HG02981 (cell line): ENCODE data around the gene ONECUT1.

Experiments used
- ATAC-seq: cut with Tn5 transposase; IDR thresholded peaks from one replicate; pipeline ENCODE4 v1.9.1; 2021; ENCODE audit warnings: mild to moderate bottlenecking, moderate library complexity; ENCODE audit not compliant: unreplicated experiment

The ONECUT1 gene

DNA sequence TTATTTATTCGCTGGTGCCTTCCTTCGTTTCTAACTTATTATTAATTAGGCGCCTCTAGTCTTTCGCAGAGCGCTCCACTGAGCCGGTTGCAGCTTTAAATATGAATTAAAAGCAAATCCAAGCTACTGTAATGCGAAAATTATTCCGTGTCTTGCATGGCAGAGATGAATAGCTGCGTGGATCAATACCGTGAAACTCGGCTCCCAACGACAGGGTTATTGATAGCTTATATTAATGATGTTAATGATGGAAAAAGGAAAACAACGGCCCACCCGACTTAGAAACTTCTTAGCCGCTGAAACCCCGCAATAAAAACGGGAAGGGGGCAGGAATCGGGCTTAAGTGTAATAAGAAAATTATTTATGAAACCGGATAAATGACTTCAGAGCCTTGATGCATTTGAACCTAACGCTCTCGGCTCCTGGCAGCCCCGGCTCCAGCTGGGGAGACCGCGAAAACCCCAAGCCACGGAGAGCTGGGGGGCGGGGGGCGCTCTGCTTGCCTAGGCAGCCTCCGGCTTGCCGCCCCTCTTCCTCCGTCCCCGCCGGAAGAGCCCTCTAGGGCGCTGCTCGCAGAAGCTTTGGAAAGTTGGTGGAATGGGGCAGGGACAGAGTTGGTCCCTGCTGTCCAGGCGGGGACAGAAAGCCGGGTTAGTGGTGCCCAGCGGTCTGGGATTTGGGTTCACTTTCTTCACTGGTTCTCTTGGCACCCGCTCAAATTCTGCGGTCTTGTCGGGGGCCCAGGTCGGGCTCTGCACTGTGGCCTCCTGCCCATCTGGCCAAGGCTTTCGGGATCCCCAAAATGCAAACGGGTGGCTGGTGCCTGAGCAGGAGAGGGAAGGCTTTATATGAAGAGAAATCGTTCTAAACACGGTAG is 7.7 kb upstream of the ONECUT1 start:
- no peak for ATAC-seq

DNA sequence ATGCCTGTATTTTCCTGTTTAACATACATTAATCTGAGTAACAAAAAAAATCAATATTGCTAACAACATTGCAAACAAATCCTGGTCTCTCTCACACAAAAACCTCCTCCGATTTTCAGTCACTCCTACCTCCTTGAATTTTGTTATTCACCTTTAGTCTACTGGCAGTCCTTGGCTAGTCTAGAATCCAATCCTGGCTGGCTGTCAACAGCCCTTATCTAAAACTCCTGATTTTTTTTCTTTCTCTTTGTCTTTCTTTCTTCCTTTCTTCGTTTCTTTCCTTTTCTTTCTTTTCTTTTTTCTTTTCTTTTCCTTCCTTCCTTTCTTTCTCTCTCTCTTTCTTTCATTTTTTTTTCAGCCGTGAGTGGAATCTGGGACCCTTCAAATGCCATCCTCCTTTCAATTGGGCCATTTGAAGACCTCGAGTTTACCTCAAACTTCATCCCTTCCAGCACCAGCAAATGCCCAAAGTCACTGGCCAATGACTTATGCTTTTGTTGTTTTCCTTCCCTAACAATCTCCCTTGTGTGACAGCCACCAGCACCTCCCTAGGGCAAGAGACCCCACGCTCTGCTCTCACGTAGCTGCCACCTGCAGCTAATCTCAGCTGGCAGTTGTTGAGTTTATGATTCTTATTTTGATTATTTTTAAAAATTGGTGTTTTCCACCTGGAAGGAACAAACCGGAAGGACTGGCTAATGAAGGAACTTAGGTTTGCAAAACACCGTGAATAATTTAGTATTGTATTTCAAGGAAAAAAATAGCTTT is 6.8 kb upstream of the ONECUT1 start:
- no peak for ATAC-seq

- no peak for ATAC-seq
Measured at GRCh38 chr15:52796228-52796521, 6.0 kb upstream of the ONECUT1 start.

GRCh38 chr15:52795464-52796227 is 5.5 kb upstream of the ONECUT1 start:
- no peak for ATAC-seq

DNA sequence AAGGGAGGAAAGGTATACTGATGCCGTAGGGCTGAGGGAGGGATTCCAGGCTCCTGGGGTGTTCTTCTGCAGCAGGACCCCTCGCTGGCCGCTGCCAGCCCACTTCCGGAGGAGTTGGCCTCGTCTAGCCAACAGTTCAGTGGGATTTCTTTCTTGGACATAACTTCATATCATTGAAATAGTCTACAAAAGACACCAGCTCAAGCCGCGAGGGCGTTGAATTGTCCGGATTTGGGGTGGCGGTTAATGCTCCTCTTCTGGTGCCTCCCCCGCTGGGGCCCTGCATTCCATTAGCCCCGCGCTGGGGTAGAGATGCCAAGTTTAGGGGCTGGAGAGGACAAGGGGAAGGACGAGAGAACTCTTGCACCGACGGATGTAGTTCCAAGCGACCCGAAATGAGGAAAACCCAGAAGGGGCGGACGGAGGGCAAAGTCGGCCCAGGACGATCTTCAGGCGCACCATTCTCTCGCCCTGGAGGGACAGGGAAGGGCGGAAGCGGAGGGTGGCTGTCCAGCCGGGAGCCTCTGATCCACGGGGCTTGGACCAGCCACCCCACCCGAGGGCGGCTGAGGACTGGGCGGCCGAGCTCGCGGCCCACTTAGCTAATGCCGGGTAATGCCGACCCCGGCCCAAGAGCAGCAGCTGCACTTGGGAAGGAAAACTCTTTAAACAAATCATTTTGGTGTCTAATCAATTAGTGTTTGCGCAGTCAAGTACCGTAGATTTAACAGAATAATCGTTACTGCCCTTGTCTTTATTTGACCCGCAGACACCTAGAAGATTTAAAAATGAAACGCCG is 4.7 kb upstream of the ONECUT1 start:
- no peak for ATAC-seq

GRCh38 chr15:52791776-52792175 is 1.6 kb upstream of the ONECUT1 start:
- no peak for ATAC-seq

DNA sequence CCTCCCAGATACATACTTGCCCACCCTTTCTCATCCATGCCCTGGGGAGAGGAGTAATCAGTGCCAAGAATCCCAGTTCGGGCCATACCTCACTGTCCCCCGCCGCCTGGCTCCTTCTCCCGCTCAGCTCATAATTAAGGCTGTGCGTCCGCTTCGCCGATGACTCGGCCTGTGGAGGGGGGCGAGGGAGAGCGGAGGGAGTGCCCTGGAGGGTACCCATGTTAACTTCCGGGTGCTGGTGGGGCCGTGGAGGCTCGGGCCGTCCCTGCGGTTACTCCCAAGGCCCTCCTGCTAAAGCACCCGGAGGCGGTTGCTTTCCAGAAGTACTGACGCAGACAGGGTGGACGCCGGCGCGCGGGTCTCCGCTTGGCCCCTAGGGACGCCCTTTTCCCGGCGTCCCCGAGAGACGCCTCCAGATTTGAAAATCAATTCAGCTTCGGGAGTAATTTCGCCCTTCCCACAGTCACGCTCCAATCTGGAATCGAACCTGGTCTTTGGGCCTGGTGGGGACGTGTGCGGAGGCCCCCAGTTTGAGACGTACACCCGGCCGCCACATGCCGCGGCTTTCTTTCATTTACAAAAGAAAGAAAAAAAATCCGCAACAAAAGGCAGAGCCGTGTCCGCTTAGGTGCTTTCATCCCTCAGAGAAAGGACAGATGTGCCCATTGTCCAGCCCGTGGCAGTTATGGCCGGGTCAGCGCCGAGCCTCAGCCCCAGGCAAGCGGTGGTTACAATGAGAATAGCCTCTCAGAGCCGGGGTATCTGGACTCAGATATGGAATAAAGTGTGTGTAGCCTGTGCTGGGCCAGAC is 1.0 kb upstream of the ONECUT1 start:
- no peak for ATAC-seq

DNA sequence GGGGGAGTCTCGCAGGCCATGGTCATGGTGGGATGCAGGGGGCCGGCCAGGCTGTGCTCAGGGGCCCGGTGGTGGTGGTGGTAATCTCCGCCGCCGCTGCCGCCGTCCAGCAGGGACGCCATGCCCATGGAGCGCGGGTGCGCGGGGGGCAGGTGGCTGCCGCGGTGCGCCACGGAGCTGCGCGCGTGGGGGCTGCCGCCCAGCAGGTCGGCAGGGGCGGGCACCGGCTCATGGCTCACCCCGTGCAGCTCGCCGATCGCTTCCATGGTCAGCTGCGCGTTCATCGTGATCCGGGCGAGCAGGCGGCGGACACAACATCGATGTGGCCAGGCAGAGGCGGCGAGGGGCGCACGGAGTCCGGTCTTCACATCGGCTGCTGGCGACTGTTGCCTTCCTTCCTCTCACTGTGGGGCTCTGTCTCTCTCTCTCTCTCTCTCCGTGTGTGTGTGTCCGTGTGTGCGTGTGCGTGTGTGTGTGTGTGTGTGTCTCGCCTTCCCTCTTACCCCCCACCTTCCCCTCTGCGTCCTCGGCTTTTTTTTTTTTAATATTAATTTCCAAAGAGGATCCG is 451 bp downstream of the ONECUT1 start:
- ATAC-seq: no peak

GRCh38 chr15:52789008-52789600 is 1.0 kb downstream of the ONECUT1 start:
- no peak for ATAC-seq

GRCh38 chr15:52788099-52788986 is 1.8 kb downstream of the ONECUT1 start:
- ATAC-seq: no peak

GRCh38 chr15:52787549-52788098 is 2.5 kb downstream of the ONECUT1 start:
- ATAC-seq: no peak

DNA sequence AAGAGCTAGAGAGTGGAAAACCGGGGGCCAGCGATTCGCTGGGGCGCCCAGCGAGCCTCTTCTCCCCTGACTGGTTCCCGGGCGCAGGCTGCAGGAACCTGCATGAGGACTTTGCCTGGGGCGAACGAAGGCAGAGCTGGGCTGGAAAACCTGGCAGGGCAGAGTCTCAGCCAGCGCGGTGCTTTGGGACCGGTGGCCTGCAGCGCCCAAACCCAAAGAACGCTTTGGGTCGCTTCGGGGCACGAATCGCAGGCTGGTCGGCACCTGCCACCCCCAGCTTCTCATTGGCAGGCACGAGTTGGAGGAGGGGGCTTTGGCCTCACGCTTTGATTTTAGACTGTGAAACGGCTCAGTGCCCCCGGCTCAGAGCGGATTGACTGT is 3.0 kb downstream of the ONECUT1 start:
- ATAC-seq: no peak

DNA sequence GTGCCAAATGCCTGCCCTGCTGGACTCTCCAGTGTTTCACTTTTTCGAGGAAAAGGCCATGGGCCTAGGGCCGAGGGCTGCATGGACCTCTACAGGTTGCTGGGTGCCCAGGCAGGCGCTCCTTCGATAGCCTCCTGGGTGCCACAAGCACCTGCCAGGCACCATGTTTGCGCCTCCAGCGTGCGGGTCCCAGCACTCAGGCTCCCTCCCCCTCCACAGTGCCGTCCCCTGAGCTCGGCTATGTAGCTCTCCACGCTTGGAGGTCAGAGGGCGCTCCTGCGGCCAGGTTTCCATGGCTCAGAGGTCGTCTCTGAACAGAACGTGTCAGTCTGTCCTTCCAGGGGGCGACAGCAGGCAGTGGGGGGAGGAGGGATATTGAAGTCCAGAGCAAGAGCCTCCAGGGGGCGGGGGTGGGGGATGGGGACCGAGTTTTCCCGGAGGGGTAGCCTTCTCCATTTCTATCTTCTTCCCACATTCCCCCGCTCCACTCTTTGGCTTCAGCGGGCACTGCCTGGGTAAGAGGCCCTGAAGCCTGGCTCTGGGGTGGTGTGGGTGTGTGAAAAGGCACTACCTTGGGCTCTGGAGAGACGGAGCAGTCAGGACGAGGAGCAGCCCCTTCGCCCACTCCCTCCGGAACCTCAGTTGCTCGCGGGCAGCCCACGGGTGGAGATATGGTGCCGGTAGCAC is 3.6 kb downstream of the ONECUT1 start:
- ATAC-seq: no peak

DNA sequence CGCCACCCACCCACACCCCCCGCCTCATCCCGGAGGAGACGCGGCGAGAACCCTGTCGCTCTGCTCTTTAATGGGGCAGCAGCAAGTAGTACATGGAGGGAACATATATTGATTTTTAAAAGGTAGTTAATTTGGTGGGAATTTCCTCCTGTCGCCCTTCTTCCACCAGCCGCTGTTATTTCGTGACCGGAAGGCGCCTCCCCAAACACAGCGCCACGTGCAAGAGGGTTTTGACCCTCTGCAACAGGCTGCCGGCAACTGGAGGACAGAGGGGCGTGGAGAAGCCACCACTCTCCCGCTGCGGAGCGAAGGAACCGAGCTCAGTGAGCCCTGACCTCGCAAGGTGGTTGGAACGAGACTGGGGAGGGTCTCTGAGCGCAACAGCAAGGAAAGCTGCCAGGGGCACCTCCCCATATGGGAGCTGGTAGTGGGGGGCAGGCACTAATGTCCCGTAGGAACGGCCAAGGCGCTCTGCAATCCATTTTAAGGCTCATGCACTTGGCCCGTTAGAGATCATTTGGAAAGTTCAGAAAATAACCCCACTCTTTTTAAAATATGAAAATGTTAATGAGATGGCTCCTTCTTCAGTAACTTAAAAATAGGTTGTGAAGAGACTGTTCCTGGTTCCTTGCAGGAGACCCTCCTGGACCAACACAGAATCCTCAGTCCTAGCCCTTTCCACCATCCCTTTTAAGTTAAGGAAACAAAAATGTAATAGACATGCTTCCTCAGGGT is 4.3 kb downstream of the ONECUT1 start:
- ATAC-seq: no peak

DNA sequence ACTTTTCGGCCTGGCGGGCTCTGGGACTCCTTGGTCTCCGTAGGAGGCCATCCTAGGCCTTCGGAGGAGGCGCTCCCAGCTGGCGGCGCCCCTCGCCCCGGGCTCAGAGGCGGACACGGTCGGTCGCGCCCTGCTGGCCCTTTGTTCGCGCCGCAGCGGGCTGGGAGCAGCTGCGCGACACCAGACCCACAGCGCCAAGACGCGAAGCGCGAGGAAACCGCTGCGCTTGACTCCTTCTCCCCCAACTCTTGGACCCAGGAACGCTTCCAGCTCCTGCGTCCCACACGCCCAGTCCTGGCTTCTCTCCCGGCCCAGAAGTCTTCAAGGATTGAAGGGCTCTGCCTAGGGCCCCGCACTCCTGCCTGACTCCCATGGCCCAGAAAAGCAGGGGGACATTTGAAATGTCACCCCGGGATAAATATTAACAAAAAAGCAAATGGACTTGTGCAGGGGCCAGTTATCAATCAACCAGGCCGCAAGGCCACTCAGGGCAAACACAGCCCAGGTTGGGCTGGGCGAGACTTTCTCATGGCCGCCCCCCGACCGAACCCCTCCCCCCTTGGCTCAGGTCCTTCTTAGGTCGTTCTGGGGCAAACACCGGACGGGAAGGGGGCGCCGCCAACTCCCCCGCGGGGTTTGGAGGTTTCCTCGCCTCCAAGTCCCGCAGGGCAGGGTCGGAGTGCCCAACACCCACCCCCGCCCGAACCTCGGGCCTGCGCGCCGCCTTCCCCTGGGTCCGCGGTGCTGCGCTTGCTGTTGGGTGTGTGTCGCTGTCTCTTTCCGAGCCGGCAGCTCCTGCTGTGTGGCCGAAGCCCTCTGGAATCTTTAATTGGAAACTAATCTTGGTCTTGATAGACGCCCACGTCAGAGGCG is 5.1 kb downstream of the ONECUT1 start:
- no peak for ATAC-seq
